Vagina (tissue), 2 donors: Measurements from ENCODE around the gene RCAN1. TPM values are rescaled to one million over a fixed set of nuclear protein-coding genes. Genes with fewer than 3 reads are reported as not detected.

Source experiments
- DNase-seq, 2 donors: peaks; one replicate each; pipeline ENCODE4 v3.0.0-alpha.2; 2017; ENCODE audit errors: extremely low spot score in 2 of 2
- H3K27ac ChIP-seq: fragments of 200-600 bp; sonication (generic); one replicate; pipeline ENCODE4 v1.5.1; 2019
- H3K27me3 ChIP-seq: fragments of 200-600 bp; sonication (generic); one replicate; pipeline ENCODE4 v1.5.1; 2019
- H3K36me3 ChIP-seq, 2 donors: fragments of 200-600 bp; sonication (generic); one replicate each; pipeline ENCODE4 v1.5.1; 2017 to 2019
- H3K4me1 ChIP-seq: fragments of 200-600 bp; sonication (generic); one replicate; pipeline ENCODE4 v1.5.1; 2019
- H3K4me3 ChIP-seq, 2 donors: fragments of 200-600 bp; sonication (generic); 1 replicate in 1 of 2; 2 replicates in 1 of 2; pipeline ENCODE4 v1.5.1; 2016 to 2019
- H3K9me3 ChIP-seq: fragments of 200-600 bp; sonication (generic); one replicate; pipeline ENCODE4 v1.5.1; 2019
- CTCF ChIP-seq, 3 experiments: fragments of 450-650 bp in 2 of 3; fragments of 200-600 bp in 1 of 3; sonication (generic) in 1 of 3; IDR thresholded peaks; one replicate each; pipeline ENCODE4 v1.5.1; 2017 to 2019; ENCODE audit warnings: antibody characterized with exemption in 3 of 3, mild to moderate bottlenecking in 2 of 3, moderate library complexity in 2 of 3
- POLR2A ChIP-seq, 2 donors: fragments of 450-650 bp; IDR thresholded peaks; one replicate each; pipeline ENCODE4 v1.6.1; 2017; ENCODE audit warnings: antibody characterized with exemption in 2 of 2, mild to moderate bottlenecking in 2 of 2, moderate library complexity in 2 of 2
- POLR2AphosphoS5 ChIP-seq, 2 donors: sonication (generic); formaldehyde crosslinking; IDR thresholded peaks; one replicate each; pipeline ENCODE4 v1.9.0; 2017; ENCODE audit warnings: antibody characterized with exemption in 2 of 2, mild to moderate bottlenecking in 2 of 2, low read depth in 1 of 2; ENCODE audit not compliant: insufficient read depth in 1 of 2
- intact Hi-C: fragments of 100-400 bp; cut with DNase I; formaldehyde crosslinking; loops from one replicate; pipeline ENCODE4 v1.15.1; 2023
- total RNA-seq: library from RNA; depleted of rRNA; stranded (reverse); fragments of >200 nt; gene quantifications from one replicate; pipeline ENCODE4 v1.2.3, GENCODE V29; 2016

RCAN1 gene
- total RNA-seq, 1 donor from 2014 or later: 29.2 TPM

GRCh38 chr21:34640858-34641257, 25.9 kb upstream of the RCAN1 start:
- DNase-seq: no peak
- intact Hi-C loops: no loop called here

GRCh38 chr21:34639882-34640788, 25.2 kb upstream of the RCAN1 start:
- no peaks in the 10 kb centered on the region for H3K4me1 ChIP-seq
- peak in 1 of 2 donors; percentile 52 for DNase-seq
- no peak overlapping the region for H3K4me3 ChIP-seq
- no peak overlapping the region for H3K27ac ChIP-seq
- intact Hi-C loops: no loop called here
- no peaks in the 10 kb centered on the region for H3K36me3 ChIP-seq
- H3K9me3 ChIP-seq: no peaks in the 10 kb centered on the region
- TF ChIP-seq CTCF (IDR thresholded peaks at IDR 0.05) (no peak), POLR2AphosphoS5 (IDR thresholded peaks at IDR 0.05; ENCODE audit: insufficient read depth in 1 of 2, low read depth in 1 of 2) (no peak), POLR2A (IDR thresholded peaks at IDR 0.05) (no peak)
- no peaks in the 10 kb centered on the region for H3K27me3 ChIP-seq

More at GRCh38 chr21:34640858-34641257, 25.9 kb upstream of the RCAN1 start:
- Histone ChIP-seq H3K4me3 (no peak overlapping the region), H3K4me1 (no peaks in the 10 kb centered on the region), H3K9me3 (no peaks in the 10 kb centered on the region), H3K27me3 (no peaks in the 10 kb centered on the region), H3K27ac (no peak overlapping the region), H3K36me3 (no peaks in the 10 kb centered on the region)
- no peak for TF ChIP-seq CTCF (IDR thresholded peaks at IDR 0.05)
- no peak for TF ChIP-seq POLR2A (IDR thresholded peaks at IDR 0.05)
- TF ChIP-seq POLR2AphosphoS5 (IDR thresholded peaks at IDR 0.05; ENCODE audit: insufficient read depth in 1 of 2, low read depth in 1 of 2): no peak

GRCh38 chr21:34639250-34639649, 24.3 kb upstream of the RCAN1 start:
- TF ChIP-seq CTCF (IDR thresholded peaks at IDR 0.05) (no peak), POLR2AphosphoS5 (IDR thresholded peaks at IDR 0.05; ENCODE audit: insufficient read depth in 1 of 2, low read depth in 1 of 2) (no peak), POLR2A (IDR thresholded peaks at IDR 0.05) (no peak)
- Histone ChIP-seq H3K27me3 (no peaks in the 10 kb centered on the region), H3K9me3 (no peaks in the 10 kb centered on the region), H3K36me3 (no peaks in the 10 kb centered on the region), H3K4me3 (no peak overlapping the region), H3K4me1 (no peaks in the 10 kb centered on the region), H3K27ac (no peak overlapping the region)
- no peak for DNase-seq
- intact Hi-C loops: no loop called here

GRCh38 chr21:34636961-34637360, 22.0 kb upstream of the RCAN1 start:
- Histone ChIP-seq H3K9me3 (no peaks in the 10 kb centered on the region), H3K4me3 (no peak overlapping the region), H3K27me3 (no peaks in the 10 kb centered on the region), H3K36me3 (no peaks in the 10 kb centered on the region), H3K27ac (no peak overlapping the region), H3K4me1 (no peaks in the 10 kb centered on the region)
- intact Hi-C loops: no loop called here
- no peak for DNase-seq
- TF ChIP-seq CTCF (IDR thresholded peaks at IDR 0.05): no peak
- no peak for TF ChIP-seq POLR2AphosphoS5 (IDR thresholded peaks at IDR 0.05; ENCODE audit: insufficient read depth in 1 of 2, low read depth in 1 of 2)
- TF ChIP-seq POLR2A (IDR thresholded peaks at IDR 0.05): no peak

- H3K4me3 ChIP-seq: no peak overlapping the region
- intact Hi-C loops: no loop called here
- TF ChIP-seq POLR2AphosphoS5 (IDR thresholded peaks at IDR 0.05; ENCODE audit: insufficient read depth in 1 of 2, low read depth in 1 of 2) (no peak), POLR2A (IDR thresholded peaks at IDR 0.05) (no peak), CTCF (IDR thresholded peaks at IDR 0.05) (no peak)
- H3K27ac ChIP-seq: no peak overlapping the region
- no peaks in the 10 kb centered on the region for H3K36me3 ChIP-seq
- no peaks in the 10 kb centered on the region for H3K9me3 ChIP-seq
- no peaks in the 10 kb centered on the region for H3K4me1 ChIP-seq
- no peak for DNase-seq
- H3K27me3 ChIP-seq: no peaks in the 10 kb centered on the region
Observed at GRCh38 chr21:34635307-34635706, 20.4 kb upstream of the RCAN1 start.
